GM18520 (cell line): ENCODE measurements around the gene TFB2M.
"Not testable (repeated sequence)": the region's sequence is repeated elsewhere in the genome, so short reads cannot be mapped to it uniquely, and the experiment has no call there.

ENCODE experiments used
- ATAC-seq: cut with Tn5 transposase; IDR thresholded peaks from one replicate; pipeline ENCODE4 v1.9.1; 2021; ENCODE audit not compliant: unreplicated experiment

Gene TFB2M

GRCh38 chr1:246583448-246584185 lies 17.6 kb upstream of the TFB2M start:
- ATAC-seq = no peak

GRCh38 chr1:246583056-246583440 lies 17.0 kb upstream of the TFB2M start:
- no peak for ATAC-seq

- no peak for ATAC-seq
Measured at GRCh38 chr1:246582301-246583055, 16.4 kb upstream of the TFB2M start.

GRCh38 chr1:246580497-246581370 lies 14.7 kb upstream of the TFB2M start:
- ATAC-seq = no peak

- ATAC-seq = peak; percentile 46
Measured at GRCh38 chr1:246579818-246580217, 13.8 kb upstream of the TFB2M start.

- ATAC-seq = no peak
Measured at GRCh38 chr1:246577720-246578106, 11.7 kb upstream of the TFB2M start.

- no peak for ATAC-seq
Measured at GRCh38 chr1:246577082-246577719, 11.1 kb upstream of the TFB2M start.

- ATAC-seq = no peak
Measured at GRCh38 chr1:246576709-246577032, 10.6 kb upstream of the TFB2M start.

- ATAC-seq = no peak
Measured at GRCh38 chr1:246573491-246573890, 7.4 kb upstream of the TFB2M start.

- ATAC-seq = no peak
Measured at GRCh38 chr1:246572785-246573184, 6.7 kb upstream of the TFB2M start.

GRCh38 chr1:246571953-246572352 lies 5.9 kb upstream of the TFB2M start:
- no peak for ATAC-seq

- ATAC-seq = not testable (repeated sequence)
Measured at GRCh38 chr1:246571309-246571708, 5.2 kb upstream of the TFB2M start.

- ATAC-seq = no peak
Measured at GRCh38 chr1:246569248-246570238, 3.5 kb upstream of the TFB2M start.

GRCh38 chr1:246567646-246568235 lies 1.7 kb upstream of the TFB2M start:
- ATAC-seq = no peak

- peak; percentile 0 for ATAC-seq
Measured at GRCh38 chr1:246566813-246567645, 968 bp upstream of the TFB2M start.

GRCh38 chr1:246565751-246566127 lies 322 bp downstream of the TFB2M start:
- no peak for ATAC-seq

- no peak for ATAC-seq
Measured at GRCh38 chr1:246564839-246565750, 966 bp downstream of the TFB2M start.

- ATAC-seq = not testable (repeated sequence)
Measured at GRCh38 chr1:246560833-246561232, 5.2 kb downstream of the TFB2M start.
